HEK293T (cell line): ENCODE results near the gene SERPINI1.

ENCODE experiments used
- CTCF ChIA-PET: fragments of 350-600 bp; formaldehyde crosslinking; extraction: SDS; loops from one replicate; lab custom pipeline; 2021; ENCODE audit warnings: antibody characterized with exemption, inconsistent platforms; lab: Yijun Ruan, JAX
- POLR2A ChIA-PET: fragments of 350-600 bp; formaldehyde crosslinking; extraction: SDS; loops from one replicate; lab custom pipeline; 2020; ENCODE audit warnings: antibody characterized with exemption, inconsistent platforms; lab: Yijun Ruan, JAX
- DNase-seq: peaks from one replicate; pipeline ENCODE4 v3.0.0; 2012; ENCODE audit warnings: mixed read lengths; ENCODE audit errors: extremely low spot score
- ARNT ChIP-seq: fragments of 450-650 bp; IDR thresholded peaks from 2 replicates; pipeline ENCODE4 v1.6.1; 2017; ENCODE audit warnings: mild to moderate bottlenecking
- BHLHE40 ChIP-seq: fragments of 450-650 bp; IDR thresholded peaks from 2 replicates; pipeline ENCODE4 v1.6.1; 2016; ENCODE audit warnings: mild to moderate bottlenecking, moderate library complexity, borderline replicate concordance
- CTBP1 ChIP-seq: fragments of 450-650 bp; IDR thresholded peaks from 2 replicates; pipeline ENCODE4 v1.6.1; 2016; ENCODE audit warnings: borderline replicate concordance
- ELF4 ChIP-seq: fragments of 450-650 bp; IDR thresholded peaks from 2 replicates; pipeline ENCODE4 v1.6.1; 2017; ENCODE audit warnings: antibody characterized with exemption
- FOXA1 ChIP-seq: fragments of 450-650 bp; IDR thresholded peaks from 2 replicates; pipeline ENCODE4 v1.6.1; 2016; ENCODE audit warnings: mild to moderate bottlenecking
- FOXK2 ChIP-seq: fragments of 450-650 bp; IDR thresholded peaks from 2 replicates; pipeline ENCODE4 v1.6.1; 2016; ENCODE audit warnings: mild to moderate bottlenecking
- FOXM1 ChIP-seq: fragments of 450-650 bp; IDR thresholded peaks from 2 replicates; pipeline ENCODE4 v1.6.1; 2017; ENCODE audit warnings: mild to moderate bottlenecking, borderline replicate concordance
- HDGF ChIP-seq: fragments of 450-650 bp; IDR thresholded peaks from 2 replicates; pipeline ENCODE4 v1.6.1; 2017; ENCODE audit warnings: antibody characterized with exemption, borderline replicate concordance
- L3MBTL2 ChIP-seq: fragments of 450-650 bp; conservative IDR thresholded peaks from 2 replicates; pipeline ENCODE4 v1.6.1; 2016; ENCODE audit warnings: mild to moderate bottlenecking
- LEF1 ChIP-seq: fragments of 450-650 bp; IDR thresholded peaks from 2 replicates; pipeline ENCODE4 v1.6.1; 2017; ENCODE audit warnings: mild to moderate bottlenecking, borderline replicate concordance
- NFRKB ChIP-seq: fragments of 450-650 bp; IDR thresholded peaks from 2 replicates; pipeline ENCODE4 v1.6.1; 2016; ENCODE audit warnings: mild to moderate bottlenecking, moderate library complexity
- PKNOX1 ChIP-seq: fragments of 450-650 bp; IDR thresholded peaks from 2 replicates; pipeline ENCODE4 v1.6.1; 2016
- SP1 ChIP-seq: fragments of 450-650 bp; IDR thresholded peaks from 2 replicates; pipeline ENCODE4 v1.6.1; 2017
- SUZ12 ChIP-seq: fragments of 450-650 bp; IDR thresholded peaks from 2 replicates; pipeline ENCODE4 v1.6.1; 2016; ENCODE audit warnings: mild to moderate bottlenecking
- TARDBP ChIP-seq: fragments of 450-650 bp; IDR thresholded peaks from 2 replicates; pipeline ENCODE4 v1.6.1; 2016
- ZNF384 ChIP-seq: fragments of 450-650 bp; IDR thresholded peaks from 2 replicates; pipeline ENCODE4 v1.6.1; 2016

The SERPINI1 gene

DNA sequence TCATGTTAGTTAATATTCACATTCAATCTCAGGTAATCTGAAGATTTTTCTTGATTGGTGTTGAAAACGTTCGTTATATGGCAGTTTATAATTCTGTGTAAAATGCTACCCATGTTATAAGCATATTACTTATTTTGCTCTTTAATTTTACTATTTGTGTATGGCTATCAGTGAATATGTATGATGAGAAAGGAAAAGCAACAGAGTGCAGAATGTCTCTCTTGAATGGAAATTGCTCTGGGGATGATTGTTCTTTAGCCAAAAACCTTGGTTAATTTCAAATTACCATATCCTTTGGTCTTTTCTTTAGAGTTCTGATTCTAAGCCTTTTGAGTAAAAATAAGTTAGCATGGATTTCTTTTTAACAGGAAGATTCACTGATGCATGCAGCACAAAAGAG is 2.5 kb downstream of the SERPINI1 start:
- ChIA-PET POLR2A (interaction anchor here (0.6 kb wide), 1 partner anchor 44 kb away, joined by 3 read pairs; no protein-coding TSS in a partner anchor), CTCF (no interaction called here)
- no peak for DNase-seq
- TF ChIP-seq BHLHE40 (no peak), FOXA1 (no peak), ELF4 (no peak), SP1 (no peak), PKNOX1 (no peak), HDGF (no peak)

DNA sequence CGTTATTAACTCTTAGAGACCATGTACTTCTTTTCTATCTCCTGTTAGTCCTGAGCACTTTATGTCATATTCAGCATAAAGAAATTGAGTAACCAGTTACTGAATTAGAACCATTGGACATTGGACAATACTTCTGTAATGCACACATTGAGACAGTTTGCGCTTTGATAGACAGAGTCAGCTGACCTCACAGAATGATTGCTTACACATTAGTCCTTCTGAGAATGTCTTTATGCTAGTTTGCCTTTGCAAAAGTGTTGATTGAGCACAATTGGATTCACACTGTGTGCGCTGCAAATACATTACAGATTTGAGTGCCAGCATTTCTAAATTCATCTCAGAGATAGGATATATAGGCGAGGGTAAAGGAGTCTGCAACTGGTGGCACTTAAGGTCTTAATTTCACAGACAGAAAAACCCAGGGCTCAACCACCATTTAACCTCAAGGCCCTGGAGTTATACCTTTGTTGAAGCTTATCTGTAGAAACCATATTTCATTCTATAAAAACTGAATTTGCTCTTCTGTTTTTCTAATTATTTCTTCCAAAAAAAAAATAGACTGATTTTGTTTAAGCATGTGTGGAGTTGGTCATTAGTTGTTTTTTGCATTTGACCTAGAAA is 3.8 kb downstream of the SERPINI1 start:
- DNase-seq: no peak
- ChIA-PET CTCF (no interaction called here), POLR2A (no interaction called here)
- no peak for TF ChIP-seq HDGF
- TF ChIP-seq FOXK2: no peak
- TF ChIP-seq ELF4: no peak
- TF ChIP-seq ZNF384: no peak
- TF ChIP-seq L3MBTL2: no peak
- no peak for TF ChIP-seq NFRKB
- no peak for TF ChIP-seq CTBP1
- no peak for TF ChIP-seq LEF1
- no peak for TF ChIP-seq FOXM1

GRCh38 chr3:167740961-167741587 is 5.6 kb downstream of the SERPINI1 start:
- DNase-seq: peak; percentile 34
- CTCF ChIA-PET: interaction anchor here (0.7 to 1.0 kb wide), 2 partner anchors 9 to 1530 kb away, joined by 3 read pairs; no protein-coding TSS in a partner anchor
- POLR2A ChIA-PET: no interaction called here
- TF ChIP-seq LEF1 (no peak), ZNF384 (no peak), BHLHE40 (no peak), PKNOX1 (no peak), CTBP1 (no peak), HDGF (no peak), TARDBP (no peak), SP1 (no peak), ELF4 (no peak), FOXA1 (no peak), FOXM1 (no peak), SUZ12 (no peak), ARNT (no peak), L3MBTL2 (no peak)

- ChIA-PET CTCF (interaction anchor here (0.7 kb wide), 1 partner anchor 341 kb away, joined by 3 read pairs; no protein-coding TSS in a partner anchor), POLR2A (no interaction called here)
- TF ChIP-seq HDGF (no peak), LEF1 (no peak), FOXM1 (no peak), ELF4 (no peak), BHLHE40 (no peak), ARNT (no peak), CTBP1 (no peak), TARDBP (no peak), PKNOX1 (no peak), FOXA1 (no peak), ZNF384 (no peak), NFRKB (no peak), L3MBTL2 (no peak), FOXK2 (no peak), SUZ12 (no peak)
- no peak for DNase-seq
These were observed 6.8 kb downstream of the SERPINI1 start for GRCh38 chr3:167742338-167742737.

DNA sequence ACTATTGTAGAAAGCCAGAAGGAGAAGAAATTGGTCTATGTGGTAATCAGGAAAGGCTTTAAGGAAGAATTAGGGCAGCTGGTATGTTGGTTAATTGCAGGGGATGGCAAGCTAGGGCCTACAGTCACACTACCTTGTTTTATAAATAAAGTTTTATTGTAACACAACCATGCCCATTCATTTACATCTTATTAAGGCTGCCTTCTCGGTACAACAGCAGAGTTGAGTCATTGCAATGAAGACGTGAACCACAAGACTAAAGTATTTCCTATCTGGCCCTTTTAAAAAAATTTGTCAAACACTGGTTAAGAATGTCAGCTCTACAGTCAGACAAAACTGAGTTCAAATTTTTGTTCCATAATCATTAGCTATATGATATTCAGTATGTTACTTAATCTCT is 8.3 kb downstream of the SERPINI1 start:
- CTCF ChIA-PET: no interaction called here
- POLR2A ChIA-PET: no interaction called here
- DNase-seq: no peak
- no peak for TF ChIP-seq ZNF384
- TF ChIP-seq ARNT: no peak

DNA sequence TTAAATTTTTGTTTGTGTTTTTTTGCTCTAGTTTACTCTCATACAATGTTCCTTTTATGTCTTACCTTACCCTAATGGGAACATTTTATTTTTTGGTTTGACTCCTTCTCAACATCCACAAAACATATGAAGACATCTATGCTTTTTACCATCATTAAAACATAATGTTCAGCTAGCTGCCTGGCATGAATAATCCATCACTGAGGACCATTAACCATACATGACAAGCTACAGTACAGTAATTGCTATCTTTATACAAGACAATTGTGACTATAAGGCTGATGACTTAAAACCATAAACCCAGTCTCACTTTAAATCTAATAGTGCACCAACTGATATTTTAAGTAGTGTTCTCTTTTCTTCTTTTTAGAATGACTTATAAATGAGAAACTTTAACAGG is 13.7 kb downstream of the SERPINI1 start:
- CTCF ChIA-PET: interaction anchor here (0.8 to 0.9 kb wide), 2 partner anchors 8 to 58 kb away, joined by 3 read pairs; no protein-coding TSS in a partner anchor
- POLR2A ChIA-PET: interaction anchor here (1.0 kb wide), 1 partner anchor 13 kb away, joined by 4 read pairs; the partner anchor contains the start of gene SERPINI1

More for the DNA sequence above, 13.7 kb downstream of the SERPINI1 start:
- DNase-seq: no peak
- no peak for TF ChIP-seq L3MBTL2
- TF ChIP-seq FOXK2: no peak
- TF ChIP-seq SP1: no peak
- no peak for TF ChIP-seq NFRKB
- no peak for TF ChIP-seq BHLHE40
